GM12873 (cell line): ENCODE data around the gene APOBEC3C.
"Not testable (repeated sequence)": the region's sequence is repeated elsewhere in the genome, so short reads cannot be mapped to it uniquely, and the experiment has no call there.

Source experiments
- CTCF ChIP-seq: IDR thresholded peaks from 2 replicates; pipeline ENCODE4 v1.5.1; 2012; ENCODE audit warnings: low read depth, mild to moderate bottlenecking, moderate library complexity, low read length, control low read depth; ENCODE audit not compliant: insufficient read depth; ENCODE audit errors: missing control alignments

Gene APOBEC3C

DNA sequence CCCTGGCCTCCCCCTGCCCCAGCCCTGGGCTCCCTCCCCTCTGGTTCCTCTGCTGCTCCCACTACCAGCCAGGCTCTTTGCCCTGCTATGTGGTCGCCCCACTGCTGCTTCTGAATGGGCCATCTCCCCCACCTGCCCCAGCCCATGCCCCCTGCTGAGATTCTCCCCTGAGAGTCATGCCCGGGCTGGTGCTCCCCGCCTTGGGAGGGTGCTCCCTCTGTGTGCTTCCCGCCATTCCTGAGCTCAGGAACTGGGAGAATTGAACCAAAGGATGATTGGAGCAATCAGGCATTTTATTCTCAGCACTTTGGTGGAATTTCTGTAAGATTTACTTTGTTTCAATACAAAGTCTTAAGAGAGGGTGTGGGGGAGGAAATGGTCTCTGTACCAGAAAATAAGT lies 13.7 kb downstream of the APOBEC3C start:
- TF ChIP-seq CTCF, result no peak

DNA sequence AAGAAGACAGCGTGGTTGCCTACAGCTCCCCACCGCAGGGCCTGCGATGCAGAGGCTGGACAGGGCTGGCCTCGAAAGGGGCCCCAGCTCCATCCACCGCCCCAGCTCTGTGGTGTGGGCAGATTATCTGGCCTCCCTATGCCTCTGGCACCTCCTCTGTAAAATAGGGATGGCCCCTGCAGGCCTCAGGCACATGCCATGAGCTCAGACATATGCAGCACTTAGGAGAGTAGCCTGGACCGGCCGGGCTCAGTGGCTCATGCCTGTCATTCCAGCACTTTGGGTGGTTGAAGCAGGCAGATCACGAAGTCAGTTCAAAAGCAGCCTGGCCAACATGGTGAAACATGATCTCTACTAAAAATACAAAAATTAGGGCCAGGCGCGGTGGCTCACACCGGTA lies 14.2 kb downstream of the APOBEC3C start:
- no peak for TF ChIP-seq CTCF

DNA sequence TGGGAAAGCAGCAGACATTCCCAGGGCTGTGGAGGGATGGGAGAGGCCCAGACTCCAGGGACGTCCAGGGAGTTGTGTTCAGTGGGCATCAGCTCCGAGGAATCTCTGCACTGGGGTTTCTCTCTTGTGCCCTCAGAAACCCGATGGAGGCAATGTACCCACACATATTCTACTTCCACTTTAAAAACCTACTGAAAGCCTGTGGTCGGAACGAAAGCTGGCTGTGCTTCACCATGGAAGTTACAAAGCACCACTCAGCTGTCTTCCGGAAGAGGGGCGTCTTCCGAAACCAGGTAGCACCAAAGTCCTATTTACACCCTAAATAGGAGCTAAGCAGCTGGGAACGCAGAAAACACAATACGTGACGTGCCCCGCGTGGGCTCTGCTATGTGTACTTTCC lies 15.2 kb downstream of the APOBEC3C start:
- TF ChIP-seq CTCF, result no peak

- no peak for TF ChIP-seq CTCF
Observed at GRCh38 chr22:39030705-39031104, 16.6 kb downstream of the APOBEC3C start.

DNA sequence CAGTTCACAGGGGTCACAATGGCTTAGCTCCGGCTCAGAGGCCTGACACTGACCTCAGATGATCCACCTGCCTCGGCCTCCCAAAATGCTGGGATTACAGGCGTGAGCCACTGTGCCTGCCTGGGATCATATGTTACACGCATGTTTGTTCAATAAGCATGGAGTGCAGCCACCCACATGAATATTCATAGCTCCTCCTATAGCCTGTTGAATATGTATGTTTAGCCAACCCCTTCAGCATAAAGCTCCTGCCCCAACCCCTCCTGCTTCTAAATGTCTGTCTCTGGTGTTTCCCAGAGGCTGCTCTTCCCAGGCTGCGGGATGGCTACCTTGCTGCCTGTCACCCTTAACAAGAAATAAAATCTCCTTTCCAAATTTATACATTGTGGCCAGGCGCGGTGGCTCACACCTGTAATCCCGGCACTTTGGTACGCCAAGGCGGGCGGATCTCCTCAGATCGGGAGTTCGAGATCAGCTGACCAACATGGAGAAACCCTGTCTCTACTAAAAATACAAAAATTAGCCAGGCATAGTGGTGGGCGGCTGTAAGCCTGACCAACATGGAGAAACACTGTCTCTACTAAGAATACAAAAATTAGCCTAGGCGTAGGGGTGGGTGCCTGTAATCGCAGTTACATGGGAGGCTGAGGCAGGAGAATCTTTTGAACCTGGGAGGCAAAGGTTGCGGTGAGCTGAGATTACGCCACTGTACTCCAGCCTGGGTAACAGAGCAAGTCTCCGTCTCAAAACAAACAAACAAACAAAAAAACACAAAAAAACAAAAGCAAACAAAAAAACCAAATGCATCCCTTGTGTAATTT lies 25.5 kb downstream of the APOBEC3C start:
- no peak for TF ChIP-seq CTCF

GRCh38 chr22:39040538-39041296 lies 26.7 kb downstream of the APOBEC3C start, which contains the start of gene APOBEC3F:
Gene APOBEC3F, plus strand, starts transcription at chr22:39040864. Its CDS starts 97 bp downstream, at chr22:39040961.
- TF ChIP-seq CTCF, result not testable (repeated sequence)

GRCh38 chr22:39041908-39042307 lies 27.9 kb downstream of the APOBEC3C start:
- TF ChIP-seq CTCF, result no peak
